Raji (cell line): ENCODE results near the gene ZNF521.

Source experiments
- POLR2A ChIP-seq: IDR thresholded peaks from 2 replicates; pipeline ENCODE4 v1.6.1; 2011; ENCODE audit warnings: low read depth, low read length, control low read depth; ENCODE audit not compliant: insufficient read depth

The ZNF521 gene

DNA sequence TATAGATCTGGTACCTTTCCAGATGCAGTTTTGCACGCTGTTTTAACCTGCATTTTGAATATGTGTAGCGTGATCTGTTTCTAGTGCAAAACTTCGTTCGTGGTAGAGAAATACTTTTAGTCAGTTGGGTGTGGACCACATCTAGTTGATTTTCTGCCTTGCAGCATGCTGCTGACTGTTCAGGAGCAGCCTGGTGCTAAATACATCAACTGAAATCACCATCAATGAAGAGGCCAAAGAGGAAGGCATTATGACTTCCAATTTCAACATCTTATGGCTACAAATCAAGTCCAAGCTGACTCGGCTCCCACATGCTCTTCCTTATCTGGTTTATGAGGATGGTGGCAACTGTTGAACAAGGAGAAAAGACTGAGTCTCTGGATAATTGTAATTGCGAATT, 298.5 kb downstream of the ZNF521 start:
- TF ChIP-seq POLR2A, result no peak

DNA sequence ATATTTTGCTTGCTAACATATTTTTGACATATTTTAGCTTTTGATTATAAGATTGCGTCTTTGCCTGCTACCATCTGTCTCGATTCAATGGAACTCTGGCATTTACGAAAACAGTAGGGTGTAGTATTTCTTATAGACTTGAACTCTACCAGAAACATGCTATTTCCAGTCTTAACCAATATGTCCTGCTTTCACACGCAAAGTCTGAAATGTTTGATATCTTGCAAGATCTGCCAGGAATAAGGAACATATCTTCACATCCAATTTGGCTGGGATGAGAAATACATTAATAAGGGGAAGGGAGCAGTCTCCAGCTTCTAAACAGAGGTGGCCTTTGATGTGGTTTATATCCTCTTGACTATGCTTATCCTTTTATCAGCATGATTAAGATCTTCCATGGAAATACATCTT, 299.4 kb downstream of the ZNF521 start:
- TF ChIP-seq POLR2A, result no peak

DNA sequence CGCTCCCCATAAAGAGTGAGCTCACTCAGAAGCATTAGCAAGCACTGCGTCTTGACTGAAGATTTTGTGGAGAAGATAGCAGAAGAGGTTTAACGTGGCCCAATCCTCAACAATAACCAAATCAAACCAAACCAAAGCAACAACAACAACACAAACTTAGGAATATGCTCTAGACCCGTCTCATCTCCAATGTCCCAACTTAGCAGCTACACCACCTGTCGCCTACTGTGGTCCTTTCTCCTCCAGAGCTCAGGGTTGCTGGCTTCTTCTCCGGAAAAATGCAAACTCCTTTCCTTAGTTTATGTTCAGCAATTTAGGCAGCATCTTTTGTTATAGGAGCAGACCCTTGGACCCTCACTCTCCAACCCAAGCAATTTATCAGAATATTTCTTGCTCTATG, 301.4 kb downstream of the ZNF521 start:
- TF ChIP-seq POLR2A, result no peak

DNA sequence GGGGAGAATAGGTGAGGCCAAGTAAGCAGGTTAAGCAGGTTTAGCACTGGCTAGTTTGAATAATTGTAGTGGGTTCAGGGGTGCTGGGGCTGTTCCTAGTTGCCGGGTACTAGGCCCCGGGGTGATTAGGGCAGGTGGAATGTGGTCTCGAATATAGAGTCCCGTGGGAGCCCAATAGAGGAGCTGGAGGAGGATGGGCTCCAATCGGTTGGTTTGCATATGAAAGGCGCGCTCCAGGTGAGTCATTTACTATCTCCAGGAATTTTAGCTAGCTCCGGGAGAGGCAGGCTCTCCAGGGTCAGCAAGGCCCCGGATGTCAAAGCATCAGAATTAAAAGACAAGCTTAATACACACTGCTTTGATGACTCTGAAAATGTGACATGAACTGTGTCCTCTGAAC, 304.0 kb downstream of the ZNF521 start:
- no peak for TF ChIP-seq POLR2A

DNA sequence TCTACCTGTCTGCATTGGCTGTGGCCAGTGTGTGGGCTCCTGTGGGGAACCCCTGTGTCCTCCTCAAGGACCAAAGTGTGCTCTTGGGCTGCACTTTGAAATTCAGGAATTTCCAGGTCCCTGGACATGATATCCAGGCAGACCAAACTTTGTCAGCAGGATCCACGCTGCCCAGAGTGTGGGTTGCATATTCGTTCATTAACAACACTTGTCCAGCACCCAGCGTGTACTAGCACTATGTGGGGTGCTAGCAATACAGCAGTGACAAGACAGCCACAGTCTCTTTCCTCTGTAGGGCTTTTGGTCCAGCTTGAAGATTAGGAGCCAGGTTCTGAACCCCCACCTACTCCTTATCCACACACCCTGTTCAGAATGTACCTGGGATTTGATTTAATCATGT, 304.5 kb downstream of the ZNF521 start:
- no peak for TF ChIP-seq POLR2A

DNA sequence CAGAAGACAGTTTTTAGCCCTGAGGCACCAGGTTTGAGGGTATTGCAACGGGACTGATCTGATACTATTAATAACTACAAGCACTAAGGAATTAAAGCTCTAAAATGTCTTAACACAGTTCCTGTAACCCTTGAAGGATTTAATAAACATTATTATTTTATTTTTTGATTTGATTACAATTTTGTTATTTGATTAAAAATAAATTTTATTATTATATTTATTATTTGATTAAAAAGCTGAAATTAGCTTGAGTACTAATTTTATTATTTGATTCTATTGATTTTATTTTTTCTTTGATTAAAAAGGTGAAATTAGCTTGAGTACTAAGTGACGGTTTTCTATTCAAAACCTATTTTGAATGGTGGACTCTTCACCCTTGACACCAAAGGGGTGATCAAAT, 307.3 kb downstream of the ZNF521 start:
- no peak for TF ChIP-seq POLR2A

DNA sequence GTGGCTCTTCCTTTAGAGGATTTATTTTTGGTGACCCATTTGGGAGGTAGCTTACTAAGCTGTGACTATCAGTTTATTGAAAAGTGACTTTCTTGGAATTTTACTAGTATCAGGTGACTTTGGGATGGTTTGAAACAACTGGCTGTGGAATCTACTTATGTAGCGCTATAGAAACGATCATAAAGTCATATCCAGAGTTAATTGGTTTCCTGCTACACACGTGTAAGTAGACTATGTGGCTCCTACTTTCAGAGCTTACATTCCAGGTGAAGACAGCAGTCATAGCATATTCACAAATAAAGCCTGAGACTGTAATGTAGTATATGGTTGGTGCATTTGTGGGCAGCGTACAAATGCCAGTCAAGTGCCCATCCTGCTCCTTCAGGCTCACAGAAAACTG, 308.9 kb downstream of the ZNF521 start:
- TF ChIP-seq POLR2A, result no peak

DNA sequence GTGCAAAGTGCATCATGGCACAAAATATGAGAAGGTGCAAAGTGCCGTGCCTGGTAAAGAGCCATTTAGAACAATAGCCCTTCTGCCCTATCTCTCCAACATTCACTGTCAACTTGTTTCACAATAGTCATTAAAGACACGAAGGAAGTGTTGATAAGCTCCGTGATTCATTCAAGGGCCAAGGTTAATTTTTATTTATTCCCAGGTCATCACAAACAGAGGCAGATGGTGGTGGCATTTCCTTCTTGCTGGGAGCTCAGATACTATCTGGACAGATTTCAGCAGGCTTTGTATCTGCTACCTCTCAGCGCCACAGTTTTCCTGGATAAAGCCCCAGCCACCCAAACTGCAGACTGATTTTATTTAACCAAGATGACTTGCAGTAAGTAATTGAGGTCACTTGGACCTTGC, 309.3 kb downstream of the ZNF521 start:
- no peak for TF ChIP-seq POLR2A

DNA sequence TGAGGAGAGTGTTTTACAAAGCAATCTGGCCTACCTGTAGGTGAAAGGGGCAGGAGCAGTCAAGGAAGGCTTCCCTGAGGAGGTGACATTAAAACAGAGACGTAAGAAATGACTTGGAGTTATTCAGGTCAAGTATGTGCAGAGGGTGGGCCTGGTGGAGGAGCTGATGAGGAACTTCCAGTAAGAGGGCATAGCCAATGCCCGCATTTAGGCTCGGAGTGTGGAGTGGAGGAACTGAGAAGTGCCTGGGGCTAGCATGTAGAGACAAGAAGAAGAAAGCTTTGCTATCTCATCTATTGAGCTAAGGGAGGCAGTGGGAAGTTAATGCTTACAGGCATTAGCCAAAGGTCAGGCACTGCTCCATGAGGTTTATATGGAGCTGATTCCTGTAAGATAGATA, 312.2 kb downstream of the ZNF521 start:
- no peak for TF ChIP-seq POLR2A

DNA sequence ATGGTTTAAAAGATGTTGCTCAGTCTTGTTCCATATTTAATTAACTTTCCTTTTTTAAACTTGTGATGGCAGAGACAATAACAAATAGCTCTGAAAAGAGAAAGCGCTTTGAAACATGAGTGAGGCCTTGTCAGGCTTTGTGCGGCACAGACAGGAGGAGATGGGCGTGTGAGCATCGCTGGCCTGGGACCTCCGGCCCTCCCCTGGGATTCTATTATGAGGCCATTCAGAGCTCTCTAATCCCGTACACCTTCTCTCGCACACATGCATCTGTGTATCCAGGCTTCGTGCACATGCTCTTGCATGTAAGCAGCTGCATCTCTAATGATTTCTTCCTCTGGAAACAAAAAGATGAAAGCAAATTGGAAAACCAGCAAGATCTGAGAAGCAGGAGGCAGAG, 313.7 kb downstream of the ZNF521 start:
- TF ChIP-seq POLR2A, result no peak

DNA sequence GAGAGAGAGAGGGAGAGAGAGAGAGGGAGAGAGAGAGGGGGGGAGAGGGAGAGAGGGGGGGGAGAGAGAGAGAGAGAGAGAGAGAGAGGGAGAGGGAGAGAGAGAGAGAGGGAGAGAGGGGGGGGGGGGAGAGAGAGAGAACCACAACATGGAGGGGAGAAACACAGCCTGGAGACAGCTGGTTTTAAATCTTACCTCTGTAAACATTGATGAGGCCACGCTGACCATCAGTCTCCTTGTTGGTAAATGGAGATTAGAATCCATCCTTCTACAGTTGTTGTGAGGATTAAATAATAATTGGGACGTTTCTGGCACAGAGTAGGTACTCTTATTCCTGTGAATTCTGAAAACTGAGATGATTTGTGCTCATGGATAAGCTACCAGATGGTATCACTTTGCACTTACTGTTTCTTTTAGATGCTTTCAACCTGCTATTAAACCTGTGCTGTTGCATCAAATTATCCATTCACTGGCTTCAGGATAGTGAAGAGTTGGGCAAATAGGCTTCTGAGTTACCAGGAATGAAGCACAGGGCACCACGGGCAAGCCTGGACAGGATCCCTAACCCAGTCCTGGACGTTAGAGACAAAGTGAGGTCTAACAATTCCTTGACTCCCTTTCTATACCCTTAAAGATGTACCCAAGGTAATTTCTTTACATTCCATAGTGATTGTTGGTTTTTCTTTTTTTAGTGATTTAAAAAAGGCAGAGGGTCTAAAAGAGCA, 318.1 kb downstream of the ZNF521 start:
- no peak for TF ChIP-seq POLR2A

DNA sequence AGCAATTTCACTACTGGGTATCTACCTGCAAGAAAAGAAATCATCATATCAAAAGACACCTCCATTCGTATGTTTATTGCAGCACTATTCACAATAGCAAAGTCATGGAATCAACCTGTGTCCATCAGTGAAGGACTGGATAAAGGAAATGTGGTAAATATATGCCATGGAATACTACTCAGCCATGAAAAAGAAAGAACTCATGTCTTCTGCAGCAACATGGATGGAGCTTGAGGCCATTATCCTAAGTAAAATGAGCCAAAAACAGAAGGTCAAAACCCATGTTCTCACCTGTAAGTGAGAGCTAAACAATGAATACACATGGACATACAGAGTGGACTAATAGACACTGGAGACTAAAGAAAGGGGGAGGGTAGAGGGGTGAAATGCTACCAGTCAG, 322.2 kb downstream of the ZNF521 start:
- no peak for TF ChIP-seq POLR2A

DNA sequence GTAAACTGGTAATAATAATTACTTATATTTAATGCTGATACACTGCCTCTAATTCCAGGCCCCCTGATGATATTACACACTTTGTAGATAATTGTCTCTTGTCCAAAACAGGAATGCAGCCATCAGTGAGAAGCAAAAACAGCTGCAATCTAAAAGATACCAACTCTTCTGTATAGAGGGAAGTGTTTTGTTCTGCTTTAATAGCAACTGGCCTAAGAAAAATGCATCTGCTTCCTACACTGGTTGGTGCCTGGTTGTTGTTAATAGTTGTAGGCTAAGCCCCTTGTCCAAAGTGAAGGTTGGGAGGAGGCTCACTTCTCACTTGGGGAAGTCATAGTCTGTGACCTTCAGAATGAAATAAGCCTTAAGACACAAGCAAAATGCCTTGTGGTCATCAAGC, 332.0 kb downstream of the ZNF521 start:
- no peak for TF ChIP-seq POLR2A

DNA sequence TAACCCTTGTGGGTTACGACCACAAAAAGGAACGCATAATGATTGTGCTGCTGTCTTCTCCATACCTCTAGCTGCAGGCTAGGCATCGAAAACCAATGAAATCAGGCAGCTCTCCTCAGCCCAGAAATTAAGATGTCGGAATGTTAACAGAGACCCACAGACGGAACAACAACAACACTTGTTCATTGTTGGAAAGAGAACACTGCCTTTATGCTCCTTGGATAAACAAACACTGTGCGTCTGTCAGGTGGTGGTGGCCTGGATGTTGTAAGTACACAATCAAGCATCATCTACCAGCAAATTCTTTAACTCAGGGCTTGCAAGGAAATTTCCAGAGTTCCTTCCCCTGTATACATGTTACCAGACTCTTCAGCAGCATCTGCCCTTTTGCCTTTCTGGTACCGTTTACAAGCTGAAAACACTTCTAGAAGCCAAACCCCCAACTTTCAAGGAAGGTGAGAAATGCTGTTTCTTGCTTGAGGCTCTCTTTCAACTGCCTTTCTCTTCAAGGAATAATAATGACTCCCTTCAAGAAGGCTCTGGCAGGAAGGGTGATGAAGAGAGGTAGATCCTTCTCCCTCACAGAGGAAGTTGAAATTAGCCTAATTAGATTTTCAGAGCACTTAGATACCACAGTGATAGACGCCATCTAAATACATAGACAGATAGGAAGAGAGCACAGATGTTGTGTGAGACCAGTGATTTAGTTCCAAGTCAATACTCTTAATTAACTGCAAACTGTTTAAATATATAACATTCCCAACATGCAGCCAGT, 332.7 kb downstream of the ZNF521 start:
- TF ChIP-seq POLR2A, result no peak

DNA sequence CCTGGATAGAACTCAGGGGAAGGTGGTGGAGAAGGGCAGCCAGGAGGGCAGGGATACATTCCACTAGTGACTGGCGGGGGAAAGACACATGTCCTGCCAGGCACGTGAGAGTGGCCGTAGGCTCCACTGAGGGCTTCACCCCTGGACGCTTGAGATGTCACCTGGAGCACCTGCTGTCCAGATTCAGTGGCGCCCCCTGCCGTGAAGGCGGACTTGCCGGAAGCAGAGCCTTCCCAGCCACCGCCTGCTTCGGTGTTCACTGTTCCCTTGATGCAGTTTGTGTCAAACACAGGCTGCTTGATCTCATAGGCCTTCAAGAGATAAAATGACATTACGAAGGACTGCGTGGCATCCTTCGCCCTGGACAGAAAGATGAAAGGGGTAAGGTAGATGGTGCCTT, 335.3 kb downstream of the ZNF521 start:
- TF ChIP-seq POLR2A, result no peak

DNA sequence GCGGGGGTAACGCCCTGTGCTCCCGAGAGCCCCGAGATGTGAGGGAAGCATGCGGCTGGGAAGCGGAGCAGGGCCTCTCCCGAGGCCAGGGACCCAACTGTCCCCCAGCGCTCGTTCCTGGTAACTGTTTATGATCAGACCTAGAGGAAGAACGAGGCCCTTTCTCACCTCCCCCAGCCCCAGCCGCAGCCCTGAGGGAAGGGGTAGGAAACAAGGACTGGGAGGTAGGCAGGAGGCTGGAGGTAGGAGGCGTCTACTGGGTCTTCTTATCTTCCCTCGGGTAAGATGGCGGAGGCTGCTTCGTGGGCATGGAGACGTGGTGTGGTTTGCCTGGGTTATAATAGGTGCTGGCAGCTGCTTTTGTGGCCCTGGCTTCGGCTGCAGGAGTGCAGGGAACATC, 335.8 kb downstream of the ZNF521 start:
- no peak for TF ChIP-seq POLR2A
